Immature natural killer cell (primary cell): ENCODE results near the gene KCNQ5. TPM values are rescaled to one million over a fixed set of nuclear protein-coding genes. Genes with fewer than 3 reads are reported as not detected.
A peak's percentile ranks its signal among the peaks of the same experiment; 100 is the strongest.
"Not testable (repeated sequence)": the region's sequence is repeated elsewhere in the genome, so short reads cannot be mapped to it uniquely, and the experiment has no call there.

ENCODE experiments used
- DNase-seq, 3 donors: peaks; one replicate each; pipeline ENCODE4 v3.0.0; 2022; ENCODE audit warnings: mixed read lengths in 1 of 3
- H3K27ac Mint-ChIP-seq, 6 donors: one replicate each; pipeline ENCODE4 v1.8.0; 2020; ENCODE audit warnings: mixed read lengths in 6 of 6, mild to moderate bottlenecking in 5 of 6, inconsistent platforms in 4 of 6, moderate library complexity in 3 of 6
- H3K27me3 Mint-ChIP-seq, 3 donors: one replicate each; pipeline ENCODE4 v1.8.0; 2020 to 2021; ENCODE audit warnings: low read depth in 3 of 3, mild to moderate bottlenecking in 3 of 3, mixed read lengths in 3 of 3, moderate library complexity in 3 of 3, inconsistent platforms in 1 of 3
- H3K36me3 Mint-ChIP-seq, 3 donors: one replicate each; pipeline ENCODE4 v1.8.0; 2020; ENCODE audit warnings: mixed read lengths in 3 of 3, inconsistent platforms in 2 of 3, mild to moderate bottlenecking in 2 of 3
- H3K4me1 Mint-ChIP-seq, 2 donors: one replicate each; pipeline ENCODE4 v1.8.0; 2020; ENCODE audit warnings: inconsistent platforms in 2 of 2, mild to moderate bottlenecking in 2 of 2, mixed read lengths in 2 of 2, moderate library complexity in 1 of 2
- H3K4me3 Mint-ChIP-seq, 5 donors: one replicate each; pipeline ENCODE4 v1.8.0; 2020; ENCODE audit warnings: mild to moderate bottlenecking in 5 of 5, mixed read lengths in 5 of 5, inconsistent platforms in 3 of 5, moderate library complexity in 3 of 5
- H3K9me3 Mint-ChIP-seq, 6 donors: one replicate each; pipeline ENCODE4 v1.8.0; 2020; ENCODE audit warnings: mild to moderate bottlenecking in 6 of 6, mixed read lengths in 6 of 6, inconsistent platforms in 4 of 6, moderate library complexity in 3 of 6
- polyA plus RNA-seq, 3 donors: library from polyadenylated mRNA; unstranded; fragments of 300-500 nt; fragmentation: Illumina TruSeq; gene quantifications; one replicate each; pipeline ENCODE4 v1.2.3, GENCODE V29; 2021

KCNQ5 gene
- polyA plus RNA-seq = 1 to 10 TPM; 1.3 to 4.3 (median 1.8) TPM

DNA sequence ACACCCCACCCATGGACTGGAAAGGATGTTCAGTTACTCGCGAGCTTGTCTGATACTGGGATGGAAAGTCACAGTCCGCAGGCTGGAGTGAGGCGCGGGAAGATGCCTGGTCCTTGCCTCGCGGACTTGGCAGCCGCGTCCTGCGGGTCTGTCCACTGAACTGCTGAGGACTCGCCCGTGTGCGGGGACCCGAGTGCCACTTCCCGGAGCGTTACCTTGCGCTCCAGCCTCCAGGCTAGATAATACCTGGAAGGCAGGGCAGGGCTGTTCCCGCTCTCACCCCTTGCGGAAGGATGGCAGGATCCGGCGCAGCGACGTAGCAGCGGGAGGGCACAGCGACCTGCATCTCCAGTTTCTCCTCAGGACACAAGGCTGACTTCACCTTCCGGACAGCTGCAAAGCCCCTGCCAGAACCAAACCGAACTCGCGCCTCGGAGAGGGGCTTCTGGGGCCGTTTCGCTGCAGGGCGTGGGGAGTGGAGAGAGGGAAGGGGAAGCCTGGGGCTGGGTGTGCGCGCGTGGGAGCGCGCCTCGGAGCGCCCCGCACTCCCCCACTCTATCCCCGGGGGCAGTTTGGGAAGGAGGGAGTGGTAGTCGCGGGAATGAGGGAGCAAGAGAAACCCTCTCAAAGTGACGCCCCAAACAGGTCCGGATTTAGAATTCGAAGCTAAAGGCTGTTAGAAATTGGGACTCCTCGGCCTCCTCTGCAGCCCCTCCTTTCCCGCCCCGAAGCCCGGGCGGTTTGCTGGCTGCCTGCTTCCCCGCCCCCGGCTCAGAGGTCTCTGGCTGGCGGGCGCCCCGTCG lies at the start of gene KCNQ5:
Gene KCNQ5, plus strand, starts transcription at position 774 of the 803 bp plus-strand sequence.
- peaks cover 4 to 13% (median 6%) of the 10 kb centered on the region in 3 donors for H3K27me3 Mint-ChIP-seq
- H3K27ac Mint-ChIP-seq = peak within 1 kb of the TSS; percentile 46 to 95 (median 82)
- peak within 1 kb of the TSS; percentile 90 to 98 (median 97) for H3K4me3 Mint-ChIP-seq
- no peaks in the 10 kb centered on the region for H3K36me3 Mint-ChIP-seq
- DNase-seq = peak; percentile 8 to 20 (median 19)
- peaks cover 53 to 56% of the 10 kb centered on the region in 2 donors for H3K4me1 Mint-ChIP-seq
- peaks cover 0 to 1% (median 0%) of the 10 kb centered on the region in 6 donors for H3K9me3 Mint-ChIP-seq

DNA sequence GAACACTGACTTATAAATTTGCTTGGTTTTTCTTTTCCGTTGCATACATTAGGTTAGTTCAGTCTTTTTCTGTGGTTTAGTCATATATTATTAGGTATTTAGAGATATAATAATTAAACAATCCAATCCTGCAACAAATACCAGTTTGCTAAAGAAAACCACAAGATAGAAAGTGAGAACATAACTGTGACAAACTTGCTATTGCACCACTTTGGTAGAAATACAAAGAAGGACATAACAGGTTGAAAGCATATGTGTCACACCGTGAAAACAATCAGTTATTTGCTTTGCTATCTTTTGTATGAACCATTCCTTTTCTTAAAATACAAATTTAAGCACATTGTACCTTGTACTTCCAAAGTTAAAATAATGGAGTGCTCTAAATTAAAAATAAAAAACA lies 42.0 kb upstream of the KCNQ5 start:
- Mint-ChIP-seq H3K27me3 (peaks cover 0 to 8% (median 6%) of the 10 kb centered on the region in 3 donors), H3K4me1 (peaks cover 0 to 6% of the 10 kb centered on the region in 2 donors), H3K36me3 (no peaks in the 10 kb centered on the region), H3K27ac (no peak overlapping the region), H3K9me3 (no peaks in the 10 kb centered on the region), H3K4me3 (no peak overlapping the region)
- DNase-seq = no peak

DNA sequence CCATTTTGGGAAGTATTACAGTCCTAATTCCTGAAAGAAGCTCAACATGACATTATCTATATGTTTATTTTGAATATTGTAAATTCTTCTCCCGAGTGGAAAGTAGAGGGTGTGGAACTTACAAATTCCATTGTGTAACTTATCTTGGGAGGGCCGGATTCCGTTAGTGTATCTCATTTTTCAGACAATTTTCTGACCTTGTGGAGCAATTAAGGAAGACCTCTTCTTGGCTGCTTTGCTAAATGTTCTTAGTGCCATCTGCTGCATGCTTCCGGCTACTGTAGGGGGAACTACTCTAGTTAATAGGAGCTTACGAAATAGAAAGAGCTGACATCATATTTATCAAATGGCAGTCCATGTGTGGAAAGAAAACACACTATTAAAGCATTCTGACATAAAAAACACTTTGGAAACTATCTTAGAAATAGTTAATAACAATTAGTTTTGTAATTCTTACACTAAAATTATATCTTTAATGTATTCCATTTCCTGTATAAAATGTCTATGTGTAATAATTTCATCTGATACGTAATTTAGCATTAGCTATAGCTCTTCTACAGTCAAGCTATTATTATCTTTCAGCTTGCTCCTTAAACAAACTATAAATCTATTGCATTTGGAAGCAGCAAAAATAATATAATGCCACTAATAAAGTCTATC lies 41.5 kb upstream of the KCNQ5 start:
- no peak for DNase-seq
- H3K27ac Mint-ChIP-seq = no peak overlapping the region
- no peaks in the 10 kb centered on the region for H3K36me3 Mint-ChIP-seq
- peaks cover 0 to 6% of the 10 kb centered on the region in 2 donors for H3K4me1 Mint-ChIP-seq
- no peak overlapping the region for H3K4me3 Mint-ChIP-seq
- no peaks in the 10 kb centered on the region for H3K9me3 Mint-ChIP-seq
- peaks cover 0 to 8% (median 6%) of the 10 kb centered on the region in 3 donors for H3K27me3 Mint-ChIP-seq

DNA sequence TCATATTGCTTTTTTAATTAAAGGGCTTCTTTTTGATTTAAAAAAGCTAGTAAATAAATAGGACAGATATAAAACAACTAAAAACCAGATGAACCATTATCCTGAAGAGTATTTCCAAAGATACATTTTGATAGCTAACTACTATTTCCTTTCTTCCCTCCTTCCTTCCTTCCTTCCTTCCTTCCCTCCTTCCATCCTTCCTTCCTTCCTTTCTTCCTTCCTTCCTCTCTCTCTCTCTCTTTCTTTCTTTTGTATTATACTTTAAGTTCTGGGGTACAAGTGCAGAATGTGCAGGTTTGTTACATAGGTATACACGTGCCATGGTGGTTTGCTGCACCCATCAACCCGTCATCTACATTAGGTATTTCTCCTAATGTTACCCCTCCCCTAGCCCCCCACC lies 40.9 kb upstream of the KCNQ5 start:
- DNase-seq, H3K4me3 Mint-ChIP-seq, H3K4me1 Mint-ChIP-seq, H3K9me3 Mint-ChIP-seq, H3K27ac Mint-ChIP-seq, H3K36me3 Mint-ChIP-seq: not testable (repeated sequence)
- peaks cover 0 to 10% (median 8%) of the 10 kb centered on the region in 3 donors for H3K27me3 Mint-ChIP-seq

DNA sequence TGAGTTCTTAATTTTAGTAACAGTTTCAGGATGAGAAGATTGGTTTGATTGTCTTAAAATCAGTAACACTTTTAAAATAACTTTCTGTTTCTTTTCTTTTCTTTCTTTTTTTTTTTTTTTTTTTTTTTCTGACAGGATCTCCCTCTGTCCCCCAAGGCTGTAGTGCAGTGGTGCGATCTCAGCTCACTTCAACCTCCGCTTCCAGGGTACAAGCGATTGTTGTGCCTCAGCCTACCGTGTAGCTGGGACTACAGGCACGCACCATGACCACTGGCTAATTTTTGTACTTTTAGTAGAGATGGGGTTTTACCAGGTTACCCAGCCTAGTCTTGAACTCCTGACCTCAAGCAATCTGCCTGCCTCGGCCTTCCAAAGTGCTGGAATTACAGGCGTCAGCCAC lies 33.7 kb upstream of the KCNQ5 start:
- Mint-ChIP-seq H3K27me3 (peaks cover 0 to 6% (median 2%) of the 10 kb centered on the region in 3 donors), H3K27ac (no peak overlapping the region), H3K4me3 (no peak overlapping the region), H3K36me3 (no peaks in the 10 kb centered on the region), H3K9me3 (no peaks in the 10 kb centered on the region), H3K4me1 (no peaks in the 10 kb centered on the region)
- DNase-seq = no peak

DNA sequence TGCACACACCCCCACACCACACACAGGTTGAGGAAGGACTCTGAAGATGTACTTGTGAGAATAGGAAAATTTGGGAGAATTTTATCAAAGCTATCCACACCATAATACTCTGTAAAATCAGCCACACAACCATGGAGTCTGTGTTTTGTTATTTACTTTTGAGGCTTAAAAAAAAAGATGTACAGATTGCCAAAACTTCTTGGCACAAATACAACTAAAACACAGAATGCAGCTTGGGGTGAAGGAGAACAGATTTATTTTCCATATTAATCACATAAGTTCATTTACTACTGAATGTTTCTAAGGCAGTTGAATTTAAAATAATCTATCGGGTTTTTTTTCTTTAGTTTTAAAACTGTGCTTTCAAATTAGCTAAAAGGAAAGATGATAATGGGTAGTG lies 32.8 kb upstream of the KCNQ5 start:
- Mint-ChIP-seq H3K9me3 (no peaks in the 10 kb centered on the region), H3K4me1 (no peaks in the 10 kb centered on the region), H3K27me3 (peaks cover 2 to 5% (median 2%) of the 10 kb centered on the region in 3 donors), H3K27ac (no peak overlapping the region), H3K4me3 (no peak overlapping the region), H3K36me3 (no peaks in the 10 kb centered on the region)
- DNase-seq = no peak

DNA sequence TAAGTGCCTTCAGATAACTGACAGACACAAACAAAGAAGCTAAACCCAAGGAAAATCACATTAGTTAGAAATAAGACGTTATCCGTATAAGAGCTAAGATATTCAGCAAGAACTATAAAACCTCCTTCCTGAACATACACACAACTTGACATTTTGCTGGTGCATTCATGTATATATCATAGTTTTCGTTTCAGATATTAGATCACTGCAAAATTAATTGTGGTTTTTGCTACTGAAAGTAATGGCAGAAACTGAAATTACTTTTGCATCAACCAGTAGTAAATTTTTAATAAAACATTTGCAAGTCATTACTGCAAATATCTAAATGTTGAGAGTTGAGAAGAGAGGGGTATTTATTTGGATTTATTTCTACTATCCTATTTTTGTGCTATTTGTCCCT lies 26.1 kb upstream of the KCNQ5 start:
- Mint-ChIP-seq H3K27me3 (peaks cover 5 to 7% (median 7%) of the 10 kb centered on the region in 3 donors), H3K4me1 (no peaks in the 10 kb centered on the region), H3K9me3 (no peaks in the 10 kb centered on the region), H3K4me3 (no peak overlapping the region), H3K27ac (no peak overlapping the region), H3K36me3 (no peaks in the 10 kb centered on the region)
- DNase-seq = no peak

DNA sequence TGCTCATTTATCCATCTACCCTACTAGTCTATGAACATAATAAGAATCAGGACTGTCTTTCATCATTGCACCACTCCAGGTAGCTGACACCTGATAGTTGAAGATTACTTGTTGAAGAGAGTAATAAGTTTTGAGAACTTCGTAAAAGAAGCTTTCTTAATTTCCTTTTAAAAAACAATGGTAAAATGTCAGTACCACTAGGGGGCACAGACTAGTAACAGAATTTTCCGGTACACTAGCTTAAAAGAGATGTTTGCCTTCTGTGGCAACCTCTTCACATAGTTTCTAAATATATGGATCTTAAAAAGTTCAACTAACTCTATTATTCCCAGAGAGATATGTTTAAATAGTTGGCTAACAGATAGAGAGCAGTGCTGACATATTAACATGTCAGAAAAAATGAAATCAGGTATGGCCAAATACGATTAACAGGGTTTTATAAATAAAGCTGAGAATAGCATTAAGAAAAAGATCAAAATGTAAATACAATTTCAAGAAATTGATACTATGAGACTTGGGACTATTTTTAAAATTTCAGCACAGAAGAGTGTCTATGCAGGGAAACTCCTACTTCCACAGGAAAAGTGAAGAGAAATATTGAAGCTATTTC lies 5.4 kb upstream of the KCNQ5 start:
- H3K4me3 Mint-ChIP-seq = no peak overlapping the region

DNA sequence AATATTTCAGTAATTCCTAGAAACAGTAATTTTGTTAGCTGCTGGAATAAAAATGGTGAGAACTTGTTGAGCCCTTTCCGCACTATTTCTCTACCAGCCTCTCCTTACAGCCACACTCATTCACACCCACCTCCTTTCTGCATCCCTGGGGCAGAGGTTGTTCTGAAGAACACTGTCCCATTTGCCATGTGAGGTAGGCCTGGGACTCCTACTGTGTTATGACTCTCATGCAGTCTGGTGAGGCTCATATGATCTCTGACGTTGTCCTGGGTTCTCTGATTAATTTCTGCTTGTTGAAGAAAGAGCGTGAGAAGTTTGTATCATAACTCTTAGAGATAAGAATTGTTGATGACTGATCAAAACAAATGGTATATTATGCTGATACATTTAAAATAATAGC lies 4.1 kb upstream of the KCNQ5 start:
- Mint-ChIP-seq H3K4me3 (no peak overlapping the region), H3K9me3 (peaks cover 0 to 1% (median 0%) of the 10 kb centered on the region in 6 donors), H3K4me1 (peaks cover 28 to 34% of the 10 kb centered on the region in 2 donors), H3K36me3 (no peaks in the 10 kb centered on the region), H3K27ac (peak overlapping the region in 2 of 6 donors; percentile 1 to 58), H3K27me3 (peaks cover 2 to 5% (median 4%) of the 10 kb centered on the region in 3 donors)
- no peak for DNase-seq

More for the DNA sequence above, 5.4 kb upstream of the KCNQ5 start:
- peaks cover 0 to 1% (median 0%) of the 10 kb centered on the region in 6 donors for H3K9me3 Mint-ChIP-seq
- H3K4me1 Mint-ChIP-seq = peaks cover 28 to 32% of the 10 kb centered on the region in 2 donors
- H3K36me3 Mint-ChIP-seq = no peaks in the 10 kb centered on the region
- no peak overlapping the region for H3K27ac Mint-ChIP-seq
- peak; percentile 21 to 45 (median 30) for DNase-seq
- H3K27me3 Mint-ChIP-seq = peaks cover 2 to 4% (median 3%) of the 10 kb centered on the region in 3 donors

DNA sequence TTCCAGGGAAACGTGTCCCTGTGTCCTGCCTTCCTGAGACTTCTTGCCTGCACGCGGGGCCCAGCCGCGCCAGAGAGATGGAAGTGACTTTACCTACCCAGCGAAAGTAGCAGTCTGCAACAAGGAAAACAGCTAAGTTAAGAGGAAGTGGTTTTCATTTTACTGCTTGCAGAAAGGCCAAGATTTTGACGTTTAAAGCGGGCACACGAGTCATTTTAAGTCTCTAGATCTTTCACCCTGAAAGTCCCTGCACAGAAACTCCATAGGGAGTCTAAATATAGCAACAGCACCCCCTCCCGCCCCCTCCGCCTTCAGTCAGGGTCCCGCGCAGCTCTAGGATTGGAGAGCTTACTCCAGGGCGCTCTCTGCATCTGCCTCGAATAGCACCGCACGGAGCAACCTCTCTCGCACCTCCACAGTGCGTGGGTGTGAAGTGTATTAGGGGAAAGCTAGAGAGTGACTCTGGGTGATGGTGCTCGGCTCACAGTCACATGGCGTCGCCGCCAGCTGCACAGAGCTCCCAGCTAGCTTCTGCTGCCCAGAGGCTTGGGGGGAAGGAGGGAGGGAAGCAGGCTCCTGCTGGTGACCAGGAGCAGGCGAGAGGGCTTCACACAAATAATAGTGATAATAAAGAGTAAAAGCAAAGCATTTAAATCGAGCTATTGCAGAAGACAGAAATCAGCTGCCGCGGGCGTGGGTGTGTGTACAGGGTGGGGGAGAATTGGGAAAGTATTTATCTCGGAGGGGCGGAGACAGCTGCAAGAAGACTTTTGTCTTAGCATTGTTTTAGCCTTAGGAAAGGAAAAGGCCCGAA lies 1.8 kb upstream of the KCNQ5 start:
- peaks cover 49 to 52% of the 10 kb centered on the region in 2 donors for H3K4me1 Mint-ChIP-seq
- H3K4me3 Mint-ChIP-seq = peak overlapping the region; percentile 90 to 98 (median 97)
- peaks cover 4 to 13% (median 6%) of the 10 kb centered on the region in 3 donors for H3K27me3 Mint-ChIP-seq
- peaks cover 0 to 1% (median 0%) of the 10 kb centered on the region in 6 donors for H3K9me3 Mint-ChIP-seq
- no peaks in the 10 kb centered on the region for H3K36me3 Mint-ChIP-seq
- H3K27ac Mint-ChIP-seq = peak overlapping the region; percentile 67 to 95 (median 87)
- peak; percentile 52 to 57 (median 57) for DNase-seq

DNA sequence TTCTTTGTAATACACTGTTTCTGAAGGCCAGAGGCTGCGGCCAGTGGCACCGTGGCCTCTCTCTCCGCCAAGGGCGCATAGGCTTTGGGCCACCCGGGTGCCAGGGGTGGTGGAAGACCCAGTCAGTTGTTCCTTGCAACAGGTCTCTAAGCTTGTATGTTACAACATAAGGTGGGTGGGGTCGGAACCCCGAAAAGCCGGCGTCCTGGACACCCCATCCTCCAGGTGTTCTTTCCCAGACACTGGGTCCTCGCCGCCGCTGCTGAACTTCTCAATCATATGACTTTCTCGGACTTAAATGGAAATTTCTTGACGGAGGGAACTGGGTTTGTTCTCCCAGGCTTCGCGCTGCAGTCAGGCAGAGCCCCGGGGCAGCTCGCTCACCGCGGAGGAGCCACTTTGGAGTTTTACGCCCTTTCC lies 983 bp upstream of the KCNQ5 start:
- H3K27ac Mint-ChIP-seq = peak overlapping the region in 5 of 6 donors; percentile 67 to 95 (median 86)
- peaks cover 0 to 1% (median 0%) of the 10 kb centered on the region in 6 donors for H3K9me3 Mint-ChIP-seq
- peaks cover 4 to 13% (median 6%) of the 10 kb centered on the region in 3 donors for H3K27me3 Mint-ChIP-seq
- H3K4me3 Mint-ChIP-seq = peak overlapping the region; percentile 90 to 98 (median 97)
- no peaks in the 10 kb centered on the region for H3K36me3 Mint-ChIP-seq
- H3K4me1 Mint-ChIP-seq = peaks cover 51 to 52% of the 10 kb centered on the region in 2 donors
- DNase-seq = no peak

DNA sequence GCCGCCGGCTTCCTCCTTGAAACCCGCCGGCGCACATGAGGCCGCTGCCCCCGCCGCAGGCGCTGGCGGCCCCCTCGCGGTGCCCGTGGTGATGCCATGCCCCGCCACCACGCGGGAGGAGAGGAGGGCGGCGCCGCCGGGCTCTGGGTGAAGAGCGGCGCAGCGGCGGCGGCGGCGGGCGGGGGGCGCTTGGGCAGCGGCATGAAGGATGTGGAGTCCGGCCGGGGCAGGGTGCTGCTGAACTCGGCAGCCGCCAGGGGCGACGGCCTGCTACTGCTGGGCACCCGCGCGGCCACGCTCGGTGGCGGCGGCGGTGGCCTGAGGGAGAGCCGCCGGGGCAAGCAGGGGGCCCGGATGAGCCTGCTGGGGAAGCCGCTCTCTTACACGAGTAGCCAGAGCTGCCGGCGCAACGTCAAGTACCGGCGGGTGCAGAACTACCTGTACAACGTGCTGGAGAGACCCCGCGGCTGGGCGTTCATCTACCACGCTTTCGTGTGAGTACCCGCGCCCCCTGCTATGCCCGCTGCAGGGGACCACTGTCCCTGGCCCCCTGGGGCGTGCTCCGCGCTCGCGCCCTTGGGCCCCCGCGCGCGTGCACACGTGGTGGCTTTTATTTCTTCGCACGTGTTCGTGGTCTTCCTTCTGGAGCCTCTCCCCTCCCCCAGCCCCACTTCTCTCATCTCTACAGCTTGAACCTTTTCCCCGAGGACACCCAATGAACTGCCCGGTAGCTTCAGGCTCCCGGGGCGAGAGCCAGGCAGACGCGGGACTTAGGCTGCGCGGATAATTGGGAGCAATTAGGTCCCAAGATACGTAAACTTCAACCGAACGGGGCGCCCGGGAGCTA lies 453 bp downstream of the KCNQ5 start:
- peaks cover 0 to 1% (median 0%) of the 10 kb centered on the region in 6 donors for H3K9me3 Mint-ChIP-seq
- DNase-seq = peak; percentile 69 to 76 (median 69)
- peak overlapping the region; percentile 87 to 98 (median 91) for H3K4me3 Mint-ChIP-seq
- no peaks in the 10 kb centered on the region for H3K36me3 Mint-ChIP-seq
- H3K27ac Mint-ChIP-seq = peak overlapping the region; percentile 41 to 85 (median 71)
- H3K4me1 Mint-ChIP-seq = peaks cover 50 to 53% of the 10 kb centered on the region in 2 donors
- peaks cover 4 to 13% (median 6%) of the 10 kb centered on the region in 3 donors for H3K27me3 Mint-ChIP-seq
